Suprapubic skin (tissue), 4 donors: ENCODE data around the gene ARHGEF3. TPM values are rescaled to one million over a fixed set of nuclear protein-coding genes. Genes with fewer than 3 reads are reported as not detected.

Experiments
- DNase-seq, 2 donors: peaks; one replicate each; pipeline ENCODE4 v3.0.0-alpha.2; 2019; ENCODE audit warnings: low spot score in 2 of 2
- H3K27ac ChIP-seq: fragments of 200-600 bp; sonication (generic); one replicate; pipeline ENCODE4 v1.5.1; 2019
- H3K27me3 ChIP-seq: fragments of 200-600 bp; sonication (generic); one replicate; pipeline ENCODE4 v1.5.1; 2019
- H3K36me3 ChIP-seq: fragments of 200-600 bp; sonication (generic); one replicate; pipeline ENCODE4 v1.5.1; 2019
- H3K4me1 ChIP-seq: fragments of 200-600 bp; sonication (generic); one replicate; pipeline ENCODE4 v1.5.1; 2019
- H3K4me3 ChIP-seq: fragments of 200-600 bp; sonication (generic); one replicate; pipeline ENCODE4 v1.5.1; 2019; ENCODE audit warnings: mild to moderate bottlenecking
- H3K9me3 ChIP-seq: fragments of 200-600 bp; sonication (generic); one replicate; pipeline ENCODE4 v1.5.1; 2019
- EP300 ChIP-seq: sonication (generic); formaldehyde crosslinking; IDR thresholded peaks from one replicate; pipeline ENCODE4 v1.6.1; 2017; ENCODE audit warnings: antibody characterized with exemption
- POLR2A ChIP-seq, 2 donors: fragments of 450-650 bp; IDR thresholded peaks; one replicate each; pipeline ENCODE4 v1.6.1; 2017; ENCODE audit warnings: antibody characterized with exemption in 2 of 2, mild to moderate bottlenecking in 2 of 2, moderate library complexity in 2 of 2
- POLR2AphosphoS5 ChIP-seq, 3 donors: sonication (generic); formaldehyde crosslinking; IDR thresholded peaks; one replicate each; pipeline ENCODE4 v1.6.1; 2017; ENCODE audit warnings: antibody characterized with exemption in 3 of 3
- WGBS: methylation state at CpG from one replicate; pipeline ENCODE4 v1.1.5; 2018; 5-methylcytosine and 5-hydroxymethylcytosine counted together
- total RNA-seq, 4 donors: library from RNA; depleted of rRNA; stranded (reverse); fragments of >200 nt; gene quantifications; one replicate each; pipeline ENCODE4 v1.1.0, GENCODE V29; 2016
- TF ChIP-seq, protein P1 (sequence below), 2 donors: fragments of 200-600 bp in 1 of 2; fragments of 450-650 bp in 1 of 2; sonication (generic) in 1 of 2; IDR thresholded peaks; one replicate each; pipeline ENCODE4 v1.5.1; 2016 to 2019; ENCODE audit warnings: antibody characterized with exemption in 2 of 2, mild to moderate bottlenecking in 1 of 2, moderate library complexity in 1 of 2

Gene ARHGEF3
- total RNA-seq, 4 donors from 2014 or later, result 16.3 to 23.0 (median 19.8) TPM

DNA sequence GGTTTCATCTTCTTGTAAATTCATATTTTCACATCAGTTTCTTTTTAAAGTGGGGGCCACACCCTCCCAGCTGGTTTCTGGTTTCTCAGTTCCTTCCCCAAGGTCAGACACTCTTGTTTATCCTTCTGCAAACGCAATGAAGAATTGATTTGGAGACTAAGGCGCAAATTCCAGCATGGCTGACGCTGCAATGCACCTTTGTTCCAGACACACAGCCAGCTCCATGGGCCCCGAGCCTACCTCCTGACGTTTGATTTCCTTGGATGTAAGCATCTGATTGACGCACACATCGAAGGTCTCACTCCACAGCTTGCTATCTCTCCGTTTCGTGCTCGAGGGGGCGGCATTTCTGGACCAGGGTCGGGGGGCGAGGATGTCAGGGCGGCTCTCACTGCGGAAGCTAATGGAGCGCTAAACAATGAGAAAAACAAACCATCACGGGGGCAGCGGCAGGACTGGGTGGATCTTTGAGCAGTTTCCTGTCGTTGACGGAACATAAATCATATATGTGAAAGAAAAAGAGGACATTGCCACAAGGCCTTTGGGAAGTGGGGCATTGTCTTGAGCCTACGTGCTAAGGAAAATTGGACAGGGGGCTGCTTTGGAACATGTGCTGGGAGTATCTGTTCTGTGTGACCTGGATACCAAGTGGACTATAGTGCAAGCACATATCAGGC, 46.9 kb downstream of the ARHGEF3 start:
- H3K9me3 ChIP-seq, result no peaks in the 10 kb centered on the region
- H3K27ac ChIP-seq, result peak overlapping the region; percentile 53
- no peak for DNase-seq
- WGBS, result 78% methylated on average over 21 of the region's 21 CpGs
- H3K4me3 ChIP-seq, result no peak overlapping the region
- TF ChIP-seq, protein P1, sequence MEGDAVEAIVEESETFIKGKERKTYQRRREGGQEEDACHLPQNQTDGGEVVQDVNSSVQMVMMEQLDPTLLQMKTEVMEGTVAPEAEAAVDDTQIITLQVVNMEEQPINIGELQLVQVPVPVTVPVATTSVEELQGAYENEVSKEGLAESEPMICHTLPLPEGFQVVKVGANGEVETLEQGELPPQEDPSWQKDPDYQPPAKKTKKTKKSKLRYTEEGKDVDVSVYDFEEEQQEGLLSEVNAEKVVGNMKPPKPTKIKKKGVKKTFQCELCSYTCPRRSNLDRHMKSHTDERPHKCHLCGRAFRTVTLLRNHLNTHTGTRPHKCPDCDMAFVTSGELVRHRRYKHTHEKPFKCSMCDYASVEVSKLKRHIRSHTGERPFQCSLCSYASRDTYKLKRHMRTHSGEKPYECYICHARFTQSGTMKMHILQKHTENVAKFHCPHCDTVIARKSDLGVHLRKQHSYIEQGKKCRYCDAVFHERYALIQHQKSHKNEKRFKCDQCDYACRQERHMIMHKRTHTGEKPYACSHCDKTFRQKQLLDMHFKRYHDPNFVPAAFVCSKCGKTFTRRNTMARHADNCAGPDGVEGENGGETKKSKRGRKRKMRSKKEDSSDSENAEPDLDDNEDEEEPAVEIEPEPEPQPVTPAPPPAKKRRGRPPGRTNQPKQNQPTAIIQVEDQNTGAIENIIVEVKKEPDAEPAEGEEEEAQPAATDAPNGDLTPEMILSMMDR (IDR thresholded peaks at IDR 0.05), result no peak
- no peak for TF ChIP-seq POLR2A (IDR thresholded peaks at IDR 0.05)
- no peak for TF ChIP-seq POLR2AphosphoS5 (IDR thresholded peaks at IDR 0.05)
- no peak for TF ChIP-seq EP300
- H3K27me3 ChIP-seq, result no peaks in the 10 kb centered on the region
- peaks cover 51% of the 10 kb centered on the region for H3K4me1 ChIP-seq
- peaks cover 8% of the 10 kb centered on the region for H3K36me3 ChIP-seq

DNA sequence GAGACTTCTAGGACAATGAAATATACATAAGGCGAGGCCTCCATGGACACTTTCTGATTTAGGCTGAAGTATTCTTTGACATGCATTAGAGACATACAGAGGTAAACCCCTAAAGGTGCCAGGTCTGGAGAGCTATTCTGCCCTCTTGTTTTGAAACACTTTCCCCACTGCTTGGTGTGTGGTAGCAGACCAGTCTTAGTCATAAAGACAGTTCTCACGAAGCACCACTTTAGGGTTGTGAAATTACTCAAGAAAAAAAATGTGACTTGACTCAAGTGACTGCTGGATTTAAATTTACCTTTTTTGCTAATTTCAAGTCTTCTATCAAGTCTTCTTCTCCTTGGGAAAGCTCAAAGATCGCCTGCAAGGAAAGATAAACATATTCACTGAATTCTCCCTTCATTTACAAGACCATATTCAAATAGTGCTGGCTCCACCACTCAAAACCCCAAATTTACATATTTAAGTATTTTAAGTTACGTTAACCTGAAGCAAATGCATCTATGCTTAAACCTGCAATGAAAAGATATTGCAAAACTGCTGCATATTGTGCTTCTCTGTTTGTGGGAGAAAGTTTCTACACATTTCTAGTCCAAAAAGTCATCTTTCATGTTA, 48.4 kb downstream of the ARHGEF3 start:
- Histone ChIP-seq H3K4me3 (no peak overlapping the region), H3K36me3 (peaks cover 12% of the 10 kb centered on the region), H3K27me3 (no peaks in the 10 kb centered on the region), H3K4me1 (peaks cover 44% of the 10 kb centered on the region), H3K9me3 (no peaks in the 10 kb centered on the region), H3K27ac (no peak overlapping the region)
- no peak for DNase-seq
- WGBS, result 71% methylated on average over 4 of the region's 4 CpGs
- TF ChIP-seq POLR2A (IDR thresholded peaks at IDR 0.05) (no peak), POLR2AphosphoS5 (IDR thresholded peaks at IDR 0.05) (no peak), EP300 (no peak)
- TF ChIP-seq, protein P1 (IDR thresholded peaks at IDR 0.05), result no peak

DNA sequence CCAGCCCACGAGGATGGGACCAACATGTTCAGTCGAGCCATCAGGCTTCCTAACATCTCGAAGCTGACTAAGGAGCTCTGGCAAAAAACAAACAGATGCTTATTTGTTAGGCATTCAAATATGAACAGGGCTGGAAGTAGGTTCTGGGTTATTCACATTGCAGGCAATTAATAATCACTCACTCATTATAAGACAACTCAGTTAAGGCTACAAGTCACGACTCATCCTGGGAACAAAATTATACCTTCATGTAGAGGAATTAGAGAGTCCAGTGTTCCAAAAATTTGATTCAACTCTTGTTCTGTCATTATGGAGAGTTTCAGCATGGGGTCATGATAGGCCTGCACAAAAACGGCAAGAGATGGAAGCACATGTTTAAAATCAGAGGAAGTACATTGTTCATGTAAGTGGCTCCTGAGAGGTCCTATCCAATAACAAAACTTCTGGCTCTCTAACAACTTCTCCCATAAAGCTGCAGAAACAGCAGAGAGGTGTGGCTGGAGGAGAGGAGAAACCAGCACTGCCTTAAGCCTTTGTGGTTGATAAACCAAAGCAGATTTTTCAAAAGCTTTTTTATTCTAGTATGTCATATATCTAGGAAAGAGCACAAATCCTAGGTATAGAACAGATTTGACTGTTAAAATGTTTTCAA, 50.6 kb downstream of the ARHGEF3 start:
- WGBS, result 37% methylated on average over 5 of the region's 5 CpGs
- Histone ChIP-seq H3K4me3 (no peak overlapping the region), H3K4me1 (peaks cover 35% of the 10 kb centered on the region)

DNA sequence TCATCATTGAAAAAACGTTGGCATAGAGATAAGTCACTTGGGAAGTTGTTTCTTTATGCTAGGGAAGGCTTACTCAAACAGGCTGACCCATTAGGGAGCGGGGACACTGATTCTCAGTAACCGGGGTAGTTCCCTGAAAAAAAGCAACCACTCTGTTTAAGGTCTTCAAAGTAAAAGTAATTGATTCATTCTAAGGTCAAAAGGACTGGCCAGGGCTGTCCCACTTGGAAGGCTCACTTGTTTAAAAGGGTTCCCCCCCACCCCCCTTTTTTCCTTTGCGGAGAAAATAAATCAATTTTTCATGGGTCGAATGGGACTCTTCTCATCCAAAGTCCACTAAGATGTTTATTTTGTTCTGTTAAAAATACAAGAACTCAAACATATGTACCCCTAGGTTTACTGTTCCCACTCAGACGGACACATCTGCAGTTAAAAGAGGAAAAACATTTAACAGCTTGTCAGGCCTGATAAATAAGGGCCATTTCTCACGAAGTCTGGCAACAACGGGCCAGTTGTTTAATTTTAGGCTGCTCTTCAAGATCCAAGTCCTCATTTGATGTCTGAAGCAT, 53.0 kb downstream of the ARHGEF3 start:
- 52% methylated on average over 8 of the region's 8 CpGs for WGBS
- DNase-seq, result no peak
- no peak for TF ChIP-seq POLR2A (IDR thresholded peaks at IDR 0.05)
- TF ChIP-seq POLR2AphosphoS5 (IDR thresholded peaks at IDR 0.05), result no peak
- TF ChIP-seq, protein P1 (IDR thresholded peaks at IDR 0.05), result no peak
- no peak for TF ChIP-seq EP300
- peaks cover 20% of the 10 kb centered on the region for H3K4me1 ChIP-seq
- H3K36me3 ChIP-seq, result peaks cover 36% of the 10 kb centered on the region
- no peaks in the 10 kb centered on the region for H3K27me3 ChIP-seq
- H3K4me3 ChIP-seq, result no peak overlapping the region
- no peaks in the 10 kb centered on the region for H3K9me3 ChIP-seq
- H3K27ac ChIP-seq, result peak overlapping the region; percentile 35

More for the DNA sequence above, 50.6 kb downstream of the ARHGEF3 start:
- no peaks in the 10 kb centered on the region for H3K27me3 ChIP-seq
- no peak for TF ChIP-seq POLR2AphosphoS5 (IDR thresholded peaks at IDR 0.05)
- TF ChIP-seq, protein P1 (IDR thresholded peaks at IDR 0.05), result no peak
- TF ChIP-seq POLR2A (IDR thresholded peaks at IDR 0.05), result no peak
- no peaks in the 10 kb centered on the region for H3K9me3 ChIP-seq
- no peak for DNase-seq
- H3K36me3 ChIP-seq, result peaks cover 17% of the 10 kb centered on the region
- H3K27ac ChIP-seq, result peak overlapping the region; percentile 21

DNA sequence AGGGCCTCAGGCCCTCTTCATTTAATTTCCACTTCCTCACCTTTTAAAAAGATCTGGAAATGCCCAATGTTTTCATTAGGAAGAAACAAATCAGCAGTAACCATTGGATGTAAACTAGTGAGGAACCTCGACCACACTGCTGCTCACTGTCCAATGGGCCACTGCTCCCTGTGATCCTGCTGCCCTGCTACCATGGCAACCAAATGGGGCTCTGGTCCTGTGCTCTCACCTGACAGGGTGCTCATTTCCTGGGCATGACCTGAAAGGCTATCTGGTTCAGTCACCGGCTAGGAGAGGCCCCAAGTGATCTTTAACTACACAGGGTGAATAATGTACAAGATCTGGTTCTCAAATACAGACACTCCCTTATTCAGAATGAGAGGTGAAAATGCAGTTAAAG, 54.6 kb downstream of the ARHGEF3 start:
- no peak for TF ChIP-seq POLR2A (IDR thresholded peaks at IDR 0.05)
- no peak for TF ChIP-seq POLR2AphosphoS5 (IDR thresholded peaks at IDR 0.05)
- no peak for TF ChIP-seq EP300
- TF ChIP-seq, protein P1 (IDR thresholded peaks at IDR 0.05), result no peak
- Histone ChIP-seq H3K9me3 (no peaks in the 10 kb centered on the region), H3K36me3 (peaks cover 35% of the 10 kb centered on the region), H3K4me3 (no peak overlapping the region), H3K4me1 (peaks cover 20% of the 10 kb centered on the region), H3K27ac (no peak overlapping the region), H3K27me3 (no peaks in the 10 kb centered on the region)
- no peak for DNase-seq
- WGBS, result 92% methylated on average over 2 of the region's 2 CpGs
